ENCODE results near the gene ZNRD2.

ZNRD2 gene

DNA sequence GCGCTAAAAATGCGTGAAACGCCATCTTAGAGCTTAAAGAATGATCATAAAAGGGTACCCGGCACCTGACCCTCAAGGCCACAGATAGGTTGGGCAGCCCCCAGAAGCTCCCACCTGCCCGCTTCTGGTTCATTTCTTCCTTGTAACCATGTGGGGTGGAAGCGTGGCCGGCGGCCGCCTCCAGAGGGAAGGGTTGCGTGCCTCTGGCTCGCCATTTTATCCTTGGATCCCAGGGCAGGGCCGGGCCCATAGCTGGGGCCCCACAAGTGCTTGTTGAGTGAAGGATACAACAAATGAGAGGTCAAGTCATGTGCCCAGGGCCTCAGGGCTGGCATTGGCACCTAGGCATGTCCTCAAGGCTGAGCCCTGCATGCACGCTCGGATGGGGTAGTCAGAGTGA is 51.2 kb downstream of the ZNRD2 start (continued):
- no peak for TF ChIP-seq KLF1 (tag by site-specific recombination; IDR thresholded peaks at IDR 0.05)
- no peak for TF ChIP-seq ZNF133 (tag by site-specific recombination; IDR thresholded peaks at IDR 0.05)
- TF ChIP-seq ZFP69B (tag by site-specific recombination; IDR thresholded peaks at IDR 0.05) = no peak
